Heart right ventricle (tissue), 16 donors: ENCODE data around the gene BPHL. TPM values are rescaled to one million over a fixed set of nuclear protein-coding genes. Genes with fewer than 3 reads are reported as not detected.
A peak's percentile ranks its signal among the peaks of the same experiment; 100 is the strongest.

ENCODE experiments used
- ATAC-seq, 8 donors: fragments of 200-7000 bp; cut with Tn5 transposase; one replicate each; pipeline ENCODE4 v1.9.1; 2020; ENCODE audit warnings: mild to moderate bottlenecking in 8 of 8, moderate library complexity in 8 of 8, moderate number of reproducible peaks in 1 of 8
- DNase-seq, 2 donors: peaks; one replicate each; pipeline ENCODE4 v3.0.0-alpha.2; 2020
- H3K27ac ChIP-seq, 10 donors: fragments of 200-600 bp; sonication (generic) in 2 of 10; one replicate each; pipeline versions ENCODE4 v1.5.0 to v1.8.0; 2020 to 2022; ENCODE audit warnings: mild to moderate bottlenecking in 3 of 10
- H3K27me3 ChIP-seq, 7 donors: fragments of 200-600 bp; one replicate each; pipeline ENCODE4 v1.8.0; 2021 to 2022; ENCODE audit warnings: mild to moderate bottlenecking in 2 of 7
- H3K36me3 ChIP-seq, 9 donors: fragments of 200-600 bp; sonication (generic) in 1 of 9; one replicate each; pipeline versions ENCODE4 v1.5.0 to v1.8.0; 2020 to 2022; ENCODE audit warnings: mild to moderate bottlenecking in 2 of 9
- H3K4me1 ChIP-seq, 9 donors: fragments of 200-600 bp; sonication (generic) in 1 of 9; one replicate each; pipeline versions ENCODE4 v1.5.0 to v1.8.0; 2020 to 2022; ENCODE audit warnings: mild to moderate bottlenecking in 4 of 9
- H3K4me3 ChIP-seq, 10 donors: fragments of 200-600 bp; sonication (generic) in 2 of 10; one replicate each; pipeline versions ENCODE4 v1.5.0 to v1.8.0; 2020 to 2022; ENCODE audit warnings: mild to moderate bottlenecking in 7 of 10, moderate library complexity in 2 of 10
- H3K9me3 ChIP-seq, 11 donors: fragments of 200-600 bp in 10 of 11; sonication (generic) in 2 of 11; one replicate each; pipeline versions ENCODE4 v1.5.0 to v1.8.0; 2013 to 2022; ENCODE audit warnings: mild to moderate bottlenecking in 2 of 11, control low read depth in 1 of 11, moderate library complexity in 1 of 11
- CTCF ChIP-seq, 9 donors: fragments of 200-600 bp; sonication (generic) in 2 of 9; IDR thresholded peaks; one replicate each; pipeline versions ENCODE4 v1.5.0 to v1.8.0; 2021 to 2022; ENCODE audit warnings: antibody characterized with exemption in 9 of 9, mild to moderate bottlenecking in 5 of 9, moderate library complexity in 1 of 9
- WGBS, 2 donors: extraction: QIAGEN DNeasy Blood & Tissue Kit; methylation state at CpG; one replicate each; pipeline ENCODE4 v1.1.7; 2013; ENCODE audit warnings: inconsistent platforms in 1 of 2; 5-methylcytosine and 5-hydroxymethylcytosine counted together
- intact Hi-C, 10 donors: fragments of 100-400 bp; cut with DNase I; formaldehyde crosslinking; loops; one replicate each; pipeline versions ENCODE4 v1.11.1 to v1.14.2; 2022
- polyA plus RNA-seq, 2 donors: library from polyadenylated mRNA; stranded (reverse); fragments of 200-250 nt; gene quantifications; one replicate each; pipeline ENCODE4 v1.2.3, GENCODE V29; 2013
- total RNA-seq, 10 donors: library from RNA; stranded (reverse); fragmentation: NEBNext Ultra II Directional in 3 of 10; extraction: Animal tissue kit (Norgen Biotek cat#: 25700) in 3 of 10; gene quantifications; one replicate each; pipeline versions ENCODE4 v1.2.1 to v1.2.4, GENCODE V29; 2021 to 2023
- donor health status: Arrhythmogenic right ventricular cardiomyopathy.
- donor health status: ischemic (EF 13 %, LVEDD 7.1; RV severe dilation, severe dysfunction).
- donor health status: healthy with polysubstance abuse.
- donor health status: DM: no; HTN: yes; CAD: no.
- donor health status: DM: no; HTN: no; CAD: no.
- donor health status: ischemic (EF 25% LVEDD 6.9; RV normal size, moderate dysfunction).
- donor health status: ischemic (EF 25% LVEDD 5.7; RV mildly dilated, moderate dysfunction).
- donor health status: healthy.
- donor health status: DM: yes; HTN: yes; CAD: no.
- donor health status: Ischemic cardiomyopathy.
- donor health status: ischemic (EF 35%, LVEDD 5.7; RV mildly dilated, moderate dysfunction).
- donor health status: nonischemic (EF 11% LVEDD 7.7; RV severe dilation, severe dysfunction).
- donor health status: DM: yes; HTN: yes; CAD: no.
- donor health status: PGD.
- donor health status: ischemic (EF 29% LVEDD 5.4; RV normal size, mild dysfunction).
- donor health status: nonischemic (EF 23%, LVEDD 6.1; RV moderate dilation, normal function).

BPHL gene
- total and polyA plus RNA-seq, 12 donors = 5.3 to 44.4 (median 21.0) TPM

GRCh38 chr6:3088968-3089367 is 29.5 kb upstream of the BPHL start:
- 63 to 67% methylated on average over 4 of the region's 4 CpGs for WGBS, 2 donors
- Histone ChIP-seq H3K36me3 (peaks cover 0 to 70% (median 34%) of the 10 kb centered on the region in 9 donors), H3K4me1 (peaks cover 0 to 15% (median 0%) of the 10 kb centered on the region in 9 donors), H3K9me3 (no peaks in the 10 kb centered on the region), H3K27me3 (no peaks in the 10 kb centered on the region), H3K27ac (peak overlapping the region in 4 of 10 donors; percentile 8 to 65 (median 27)), H3K4me3 (no peak overlapping the region)
- peak in 6 of 8 donors; percentile 11 to 88 (median 56) for ATAC-seq
- TF ChIP-seq CTCF (IDR thresholded peaks at IDR 0.05) = no peak
- no peak for DNase-seq
- intact Hi-C loops = no loop called here

- no peaks in the 10 kb centered on the region for H3K27me3 ChIP-seq
- peaks cover 0 to 12% (median 0%) of the 10 kb centered on the region in 9 donors for H3K4me1 ChIP-seq
- peak overlapping the region in 1 of 10 donors; percentile 1 for H3K27ac ChIP-seq
- no peak for ATAC-seq
- TF ChIP-seq CTCF (IDR thresholded peaks at IDR 0.05) = no peak
- H3K36me3 ChIP-seq = peaks cover 0 to 70% (median 31%) of the 10 kb centered on the region in 9 donors
- intact Hi-C loops = no loop called here
- no peak overlapping the region for H3K4me3 ChIP-seq
- H3K9me3 ChIP-seq = no peaks in the 10 kb centered on the region
- WGBS, 2 donors = 84 to 95% methylated on average over 4 of the region's 4 CpGs
- DNase-seq = no peak
Observed at GRCh38 chr6:3090013-3090412, 28.5 kb upstream of the BPHL start.

GRCh38 chr6:3094815-3095214 is 23.7 kb upstream of the BPHL start:
- no peak overlapping the region for H3K4me3 ChIP-seq
- peaks cover 0 to 70% (median 29%) of the 10 kb centered on the region in 9 donors for H3K36me3 ChIP-seq
- H3K4me1 ChIP-seq = peaks cover 0 to under 1% (median 0%) of the 10 kb centered on the region in 9 donors
- intact Hi-C loops = no loop called here
- WGBS, 2 donors = 94 to 96% methylated on average over 2 of the region's 2 CpGs
- TF ChIP-seq CTCF (IDR thresholded peaks at IDR 0.05) = no peak
- no peak for DNase-seq
- no peaks in the 10 kb centered on the region for H3K27me3 ChIP-seq
- no peak overlapping the region for H3K27ac ChIP-seq
- H3K9me3 ChIP-seq = no peaks in the 10 kb centered on the region
- no peak for ATAC-seq

DNA sequence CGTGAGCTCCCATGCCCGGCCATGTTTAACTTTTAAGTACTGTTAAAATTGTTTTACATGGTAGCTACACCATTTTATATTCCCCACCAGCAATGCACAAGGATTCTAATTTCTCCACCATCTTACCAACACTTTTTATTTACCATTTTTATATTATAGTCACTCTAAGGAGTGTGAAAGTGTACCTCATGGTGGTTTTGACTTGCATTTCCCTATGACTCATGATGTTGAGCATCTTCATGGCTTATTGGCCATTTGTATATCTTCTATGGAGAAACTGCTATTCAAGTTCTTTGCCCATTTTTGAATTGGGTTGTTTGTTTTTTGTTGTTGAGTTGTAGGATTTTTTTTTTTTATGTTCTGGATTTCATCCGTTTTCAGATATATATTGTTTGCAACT is 15.6 kb upstream of the BPHL start:
- intact Hi-C loops = no loop called here
- Histone ChIP-seq H3K27me3 (no peaks in the 10 kb centered on the region), H3K9me3 (no peaks in the 10 kb centered on the region), H3K4me1 (no peaks in the 10 kb centered on the region), H3K4me3 (no peak overlapping the region), H3K27ac (no peak overlapping the region), H3K36me3 (peaks cover 0 to 100% (median 45%) of the 10 kb centered on the region in 9 donors)
- DNase-seq (no peak), ATAC-seq (no peak)
- no peak for TF ChIP-seq CTCF (IDR thresholded peaks at IDR 0.05)
- WGBS, 2 donors = 93 to 98% methylated on average over 3 of the region's 3 CpGs
